Gastroesophageal sphincter (tissue), 3 donors: Measurements from ENCODE around the gene WDR27.

ENCODE experiments used
- CTCF ChIP-seq, 4 experiments: fragments of 200-600 bp in 2 of 4; fragments of 450-650 bp in 2 of 4; sonication (generic) in 1 of 4; IDR thresholded peaks; one replicate each; pipeline ENCODE4 v1.5.1; 2017 to 2019; ENCODE audit warnings: antibody characterized with exemption in 4 of 4, mild to moderate bottlenecking in 2 of 4, moderate library complexity in 2 of 4
- EP300 ChIP-seq: sonication (generic); formaldehyde crosslinking; IDR thresholded peaks from one replicate; pipeline ENCODE4 v1.6.1; 2017; ENCODE audit warnings: antibody characterized with exemption, mild to moderate bottlenecking
- POLR2A ChIP-seq, 2 donors: fragments of 450-650 bp; IDR thresholded peaks; one replicate each; pipeline ENCODE4 v1.6.1; 2017; ENCODE audit warnings: antibody characterized with exemption in 2 of 2, mild to moderate bottlenecking in 2 of 2, moderate library complexity in 1 of 2
- POLR2AphosphoS5 ChIP-seq: sonication (generic); formaldehyde crosslinking; IDR thresholded peaks from one replicate; pipeline ENCODE4 v1.6.1; 2017; ENCODE audit warnings: antibody characterized with exemption

DNA sequence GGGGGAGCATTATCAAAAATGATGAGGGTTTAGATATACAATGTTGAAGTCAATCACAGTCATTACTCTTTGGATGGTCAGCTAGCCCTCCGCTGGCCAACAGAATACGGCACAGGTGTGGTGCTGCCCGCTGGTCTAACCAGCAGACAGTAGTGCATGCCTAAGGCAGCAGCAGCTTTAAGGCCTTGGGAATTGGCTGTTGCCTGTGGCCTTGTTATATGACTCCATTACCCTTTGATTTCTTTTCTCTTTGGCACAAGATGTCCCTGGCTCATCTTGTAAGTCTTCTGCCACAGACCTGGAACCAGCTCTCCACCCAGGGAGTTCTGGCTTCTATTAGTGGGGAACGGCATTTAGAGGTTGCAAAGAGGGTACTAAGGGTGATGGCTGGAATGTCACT lies 110.2 kb downstream of the WDR27 start:
- TF ChIP-seq CTCF (IDR thresholded peaks at IDR 0.05) = no peak
- no peak for TF ChIP-seq POLR2A (IDR thresholded peaks at IDR 0.05)
- no peak for TF ChIP-seq EP300
- TF ChIP-seq POLR2AphosphoS5 = no peak
